Measurements from ENCODE around the gene ATXN1. TPM values are rescaled to one million over a fixed set of nuclear protein-coding genes. Genes with fewer than 3 reads are reported as not detected.
A peak's percentile ranks its signal among the peaks of the same experiment; 100 is the strongest.

The ATXN1 gene
- total RNA-seq, 1 experiment from 2014 or later = 25.6 TPM

- no peak for TF ChIP-seq EZH2 (IDR thresholded peaks at IDR 0.05; ENCODE audit: borderline replicate concordance, low read depth, low read length, poor library complexity, severe bottlenecking)
- peak; percentile 73 for TF ChIP-seq CTCF (conservative IDR thresholded peaks at IDR 0.05; ENCODE audit: low read depth, low read length)
- H3K4me1 ChIP-seq (ENCODE audit: insufficient read depth, low read length, poor library complexity, severe bottlenecking) = peaks cover 34% of the 10 kb centered on the region
- intact Hi-C loops (cut with micrococcal nuclease; ENCODE audit: unreplicated experiment) = loop anchor here (1.0 to 10.0 kb wide), 6 partner anchors 52 to 352 kb away; no protein-coding TSS in a partner anchor
- ChIA-PET CTCF (interaction anchor here (1.1 to 3.1 kb wide), 3 partner anchors 10 to 322 kb away, joined by 3 to 9 read pairs (median 6); no protein-coding TSS in a partner anchor), POLR2A (ENCODE audit: low non-redundant PET) (no interaction called here)
- H3K9me3 ChIP-seq (ENCODE audit: low read depth, low read length, poor library complexity, severe bottlenecking) = no peaks in the 10 kb centered on the region
- H3K27ac ChIP-seq (ENCODE audit: low read depth, low read length, poor library complexity, severe bottlenecking) = no peak overlapping the region
- H3K4me3 ChIP-seq (ENCODE audit: low read depth, low read length, poor library complexity, severe bottlenecking) = no peak overlapping the region
- peak; percentile 73 for DNase-seq (ENCODE audit: low spot score)
- H3K36me3 ChIP-seq (ENCODE audit: insufficient read depth, low read length, poor library complexity, severe bottlenecking) = no peaks in the 10 kb centered on the region
- BruUV-seq (replicated peaks) = no TSS peak
- H3K27me3 ChIP-seq (replicated peaks; ENCODE audit: insufficient read depth, low read depth, low read length, poor library complexity) = no peaks in the 10 kb centered on the region
Observed at GRCh38 chr6:16764188-16764950, 3.1 kb upstream of the ATXN1 start.

DNA sequence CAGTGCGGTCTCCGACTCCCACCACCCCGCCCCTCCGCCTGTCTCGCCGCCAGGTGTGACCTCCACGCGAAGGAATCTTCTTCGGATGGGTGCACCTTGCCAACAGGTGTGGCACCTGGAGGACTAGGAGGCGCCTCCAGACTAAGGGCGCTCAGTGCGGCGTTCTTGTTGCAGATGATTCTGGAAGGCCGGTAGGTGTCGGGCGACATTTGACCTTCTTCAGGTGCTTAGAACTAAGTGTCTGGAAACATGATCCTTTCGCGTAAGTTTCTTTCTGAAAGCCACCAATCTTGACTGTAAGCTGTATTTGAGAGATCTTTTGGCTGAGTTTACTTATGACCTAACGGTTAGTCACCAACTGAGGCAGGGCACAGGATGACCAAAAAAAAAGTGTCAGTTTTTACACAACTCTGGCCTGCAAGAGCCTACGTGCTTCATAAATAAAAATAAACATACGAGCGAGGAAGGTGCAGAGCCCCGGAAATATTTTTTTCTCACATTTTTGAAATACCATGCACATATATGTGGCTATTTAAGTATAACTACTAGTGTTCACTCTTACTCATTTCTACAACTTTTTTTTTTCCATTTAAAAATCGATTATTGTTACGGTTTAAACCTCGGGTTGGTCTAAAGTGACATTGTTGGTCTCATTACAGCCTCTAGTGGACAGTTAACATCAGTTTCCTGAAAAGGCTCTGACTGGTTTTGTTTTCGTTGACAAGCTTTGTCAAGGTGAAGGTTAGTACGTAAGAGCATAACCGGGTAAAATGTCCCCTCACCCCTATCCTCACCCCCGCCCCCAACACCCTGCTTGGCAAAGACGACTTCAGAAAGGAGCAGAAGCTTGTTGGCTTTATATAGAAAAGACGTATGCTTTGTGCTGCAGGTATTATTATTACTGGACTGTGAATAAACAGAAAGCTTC is 1.6 kb upstream of the ATXN1 start:
- no peaks in the 10 kb centered on the region for H3K36me3 ChIP-seq (ENCODE audit: insufficient read depth, low read length, poor library complexity, severe bottlenecking)
- POLR2A ChIA-PET (ENCODE audit: low non-redundant PET) = interaction anchor here (0.7 kb wide), 1 partner anchor 10 kb away, joined by 3 read pairs; no protein-coding TSS in a partner anchor
- TF ChIP-seq EZH2 (IDR thresholded peaks at IDR 0.05; ENCODE audit: borderline replicate concordance, low read depth, low read length, poor library complexity, severe bottlenecking) = no peak
- peak; percentile 79 for TF ChIP-seq CTCF (conservative IDR thresholded peaks at IDR 0.05; ENCODE audit: low read depth, low read length)
- DNase-seq (ENCODE audit: low spot score) = peak; percentile 68
- no peaks in the 10 kb centered on the region for H3K9me3 ChIP-seq (ENCODE audit: low read depth, low read length, poor library complexity, severe bottlenecking)
- TSS peak; percentile 37 for BruUV-seq (replicated peaks)
- CTCF ChIA-PET = interaction anchor here (0.7 to 3.1 kb wide), 10 partner anchors 12 to 547 kb away, joined by 3 to 13 read pairs (median 4); no protein-coding TSS in a partner anchor
- intact Hi-C loops (cut with micrococcal nuclease; ENCODE audit: unreplicated experiment) = loop anchor here (2.0 to 10.0 kb wide), 5 partner anchors 51 to 430 kb away; no protein-coding TSS in a partner anchor
- H3K27ac ChIP-seq (ENCODE audit: low read depth, low read length, poor library complexity, severe bottlenecking) = no peak overlapping the region
- H3K4me3 ChIP-seq (ENCODE audit: low read depth, low read length, poor library complexity, severe bottlenecking) = peak overlapping the region; percentile 88
- peaks cover 33% of the 10 kb centered on the region for H3K4me1 ChIP-seq (ENCODE audit: insufficient read depth, low read length, poor library complexity, severe bottlenecking)
- no peaks in the 10 kb centered on the region for H3K27me3 ChIP-seq (replicated peaks; ENCODE audit: insufficient read depth, low read depth, low read length, poor library complexity)

DNA sequence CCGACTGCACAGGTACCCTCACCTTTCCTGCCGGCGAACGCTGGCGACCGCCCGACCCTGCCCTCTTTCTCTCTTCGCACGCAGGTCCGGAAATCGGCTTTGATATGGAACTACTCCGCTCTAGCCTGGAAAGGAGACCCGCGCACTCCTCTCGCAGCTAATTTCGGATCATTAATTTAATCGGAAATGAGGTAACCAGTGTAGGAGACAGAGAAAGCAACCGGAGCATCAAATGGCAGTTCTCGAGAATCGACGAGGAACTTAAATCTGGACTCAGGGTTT is 949 bp upstream of the ATXN1 start:
- CTCF ChIA-PET = interaction anchor here (0.7 to 3.1 kb wide), 9 partner anchors 9 to 547 kb away, joined by 3 to 13 read pairs (median 4); no protein-coding TSS in a partner anchor
- no peak for TF ChIP-seq CTCF (conservative IDR thresholded peaks at IDR 0.05; ENCODE audit: low read depth, low read length)
- TF ChIP-seq EZH2 (IDR thresholded peaks at IDR 0.05; ENCODE audit: borderline replicate concordance, low read depth, low read length, poor library complexity, severe bottlenecking) = no peak
- intact Hi-C loops (cut with micrococcal nuclease; ENCODE audit: unreplicated experiment) = loop anchor here (2.0 to 10.0 kb wide), 5 partner anchors 50 to 429 kb away; no protein-coding TSS in a partner anchor
- no TSS peak for BruUV-seq (replicated peaks)
- no peaks in the 10 kb centered on the region for H3K36me3 ChIP-seq (ENCODE audit: insufficient read depth, low read length, poor library complexity, severe bottlenecking)
- H3K4me1 ChIP-seq (ENCODE audit: insufficient read depth, low read length, poor library complexity, severe bottlenecking) = peaks cover 37% of the 10 kb centered on the region
- POLR2A ChIA-PET (ENCODE audit: low non-redundant PET) = no interaction called here
- H3K27me3 ChIP-seq (replicated peaks; ENCODE audit: insufficient read depth, low read depth, low read length, poor library complexity) = no peaks in the 10 kb centered on the region
- H3K27ac ChIP-seq (ENCODE audit: low read depth, low read length, poor library complexity, severe bottlenecking) = peak overlapping the region; percentile 63
- H3K9me3 ChIP-seq (ENCODE audit: low read depth, low read length, poor library complexity, severe bottlenecking) = no peaks in the 10 kb centered on the region
- peak; percentile 71 for DNase-seq (ENCODE audit: low spot score)
- H3K4me3 ChIP-seq (ENCODE audit: low read depth, low read length, poor library complexity, severe bottlenecking) = peak overlapping the region; percentile 88
